GM19328 (cell line): Measurements from ENCODE around the gene GPN2.
"Not testable (repeated sequence)": the region's sequence is repeated elsewhere in the genome, so short reads cannot be mapped to it uniquely, and the experiment has no call there.

Experiments
- ATAC-seq: cut with Tn5 transposase; IDR thresholded peaks from one replicate; pipeline ENCODE4 v1.9.1; 2021; ENCODE audit warnings: mild to moderate bottlenecking, moderate library complexity; ENCODE audit not compliant: unreplicated experiment

The GPN2 gene

GRCh38 chr1:26858160-26858559, 31.9 kb downstream of the GPN2 start:
- no peak for ATAC-seq

- no peak for ATAC-seq
These were observed 32.5 kb downstream of the GPN2 start for GRCh38 chr1:26857473-26858060.

DNA sequence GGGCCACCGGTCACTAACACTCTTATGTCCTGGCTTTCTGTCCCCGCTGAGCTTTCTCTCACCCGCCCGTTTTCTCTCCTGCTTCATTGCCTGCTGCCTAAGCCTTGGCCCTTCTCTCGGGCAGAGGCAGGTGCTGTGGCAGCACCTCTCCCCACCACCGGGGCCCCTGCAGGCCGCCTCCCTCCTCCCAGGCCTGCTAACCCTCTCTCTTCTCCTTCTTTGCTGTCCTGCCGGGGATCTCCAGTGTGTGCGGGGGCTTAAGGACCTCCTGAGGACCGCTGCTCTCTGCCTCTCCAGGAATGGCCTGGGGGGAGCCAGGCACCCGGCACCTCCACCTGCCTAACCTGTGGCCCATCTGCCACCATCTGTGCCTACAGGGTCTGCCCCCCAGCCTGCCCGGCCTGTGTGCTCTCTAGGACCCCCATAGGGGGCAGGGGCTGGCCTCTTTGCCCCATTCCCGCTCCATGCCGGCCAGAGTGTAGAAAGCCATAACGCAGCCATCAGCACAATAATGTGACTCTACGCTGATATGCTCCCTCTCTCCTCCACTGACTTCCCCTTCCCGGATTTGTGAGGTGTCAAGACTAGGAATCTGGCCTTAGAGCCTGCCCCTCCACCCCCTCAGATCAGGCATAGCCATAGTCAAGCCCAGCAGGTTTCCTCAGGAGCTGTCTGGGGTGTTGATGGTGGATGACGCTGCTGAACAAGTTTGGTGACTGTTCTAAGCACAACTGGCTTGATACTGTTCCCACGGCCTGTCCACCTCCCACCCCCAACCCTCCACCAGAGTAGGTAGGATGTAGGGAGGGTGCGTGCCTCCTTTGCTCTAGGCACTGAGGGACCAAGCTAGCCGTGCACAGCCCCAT, 33.2 kb downstream of the GPN2 start:
- no peak for ATAC-seq

DNA sequence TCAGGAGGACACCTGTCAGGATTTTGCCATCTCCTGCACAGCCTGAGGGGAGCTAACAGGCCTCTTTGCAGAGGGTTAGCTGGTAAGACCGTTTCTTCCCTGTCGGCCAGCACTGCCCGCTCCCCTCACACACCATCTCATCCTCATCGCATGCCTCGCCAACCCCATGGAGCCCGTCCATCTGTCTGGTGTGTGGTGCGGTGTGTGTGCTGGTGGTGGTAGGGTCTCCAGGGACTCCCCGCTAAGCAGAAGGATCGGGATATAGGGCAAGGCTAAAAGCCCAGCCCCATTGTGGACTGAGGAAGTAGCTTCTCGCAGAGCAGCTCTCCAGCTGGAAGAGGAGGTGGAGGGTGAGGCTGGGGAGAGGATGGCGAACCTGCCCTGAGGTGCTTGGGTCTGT, 33.9 kb downstream of the GPN2 start:
- ATAC-seq, result no peak

DNA sequence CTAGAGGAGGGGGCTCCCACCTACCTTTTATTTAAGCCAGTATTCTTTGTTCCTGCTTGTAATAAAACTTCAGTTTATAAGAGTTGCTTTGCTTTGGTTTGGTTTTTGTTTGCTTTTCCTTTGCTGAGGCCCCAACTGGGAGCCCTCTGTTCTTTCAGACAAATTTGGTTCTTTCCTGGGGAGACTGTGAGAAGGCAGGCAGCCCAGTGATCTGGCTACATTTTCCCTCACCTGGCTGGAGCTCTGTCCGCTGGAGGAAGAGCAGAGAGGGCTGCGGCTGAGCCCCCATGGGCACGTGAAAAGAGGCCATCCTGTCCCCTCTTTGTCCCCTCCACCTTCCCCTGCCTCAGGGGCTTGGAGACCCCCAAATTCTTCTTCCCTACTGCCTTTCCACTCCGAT, 34.4 kb downstream of the GPN2 start:
- no peak for ATAC-seq

DNA sequence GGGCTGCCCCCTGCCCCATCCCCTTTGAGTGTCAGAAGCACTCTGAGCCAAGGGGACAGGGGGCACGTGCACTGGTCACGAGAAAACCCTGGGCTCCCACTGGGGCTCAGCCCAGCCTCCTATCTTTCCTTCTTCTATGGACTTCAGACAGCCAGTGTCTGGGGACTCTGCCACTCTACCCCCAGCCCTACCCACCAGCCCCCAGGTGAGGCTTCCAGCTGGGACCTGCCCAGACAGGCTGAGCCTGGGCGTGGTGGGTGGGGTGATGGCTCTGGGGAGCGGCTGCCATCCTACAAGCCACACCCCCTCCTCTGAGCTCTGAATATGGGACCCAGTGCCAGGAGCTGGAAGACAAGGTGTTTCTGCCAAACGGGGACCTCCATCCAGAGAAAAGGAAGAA, 35.2 kb downstream of the GPN2 start:
- ATAC-seq, result no peak

- ATAC-seq, result no peak
These were observed 36.5 kb downstream of the GPN2 start for GRCh38 chr1:26853600-26853999.

DNA sequence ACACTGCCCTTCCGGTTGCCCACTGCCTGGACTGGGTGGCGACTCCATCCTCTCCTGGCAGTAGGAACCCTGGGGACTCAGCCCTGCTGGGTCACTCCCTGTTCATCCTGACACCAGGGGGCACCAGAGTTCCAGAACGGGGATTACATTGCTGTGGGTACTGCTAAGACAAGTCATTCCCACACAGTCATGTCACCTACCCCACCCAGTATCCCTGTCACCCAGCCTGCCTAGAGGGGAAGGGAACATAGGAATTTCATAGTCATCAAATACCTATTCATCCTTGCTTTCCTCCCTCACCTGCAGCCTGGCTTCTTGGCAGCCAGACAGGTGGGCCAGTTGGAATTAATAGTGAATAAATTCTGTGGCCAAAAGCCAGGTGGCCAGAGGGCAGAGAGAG, 36.9 kb downstream of the GPN2 start:
- no peak for ATAC-seq

DNA sequence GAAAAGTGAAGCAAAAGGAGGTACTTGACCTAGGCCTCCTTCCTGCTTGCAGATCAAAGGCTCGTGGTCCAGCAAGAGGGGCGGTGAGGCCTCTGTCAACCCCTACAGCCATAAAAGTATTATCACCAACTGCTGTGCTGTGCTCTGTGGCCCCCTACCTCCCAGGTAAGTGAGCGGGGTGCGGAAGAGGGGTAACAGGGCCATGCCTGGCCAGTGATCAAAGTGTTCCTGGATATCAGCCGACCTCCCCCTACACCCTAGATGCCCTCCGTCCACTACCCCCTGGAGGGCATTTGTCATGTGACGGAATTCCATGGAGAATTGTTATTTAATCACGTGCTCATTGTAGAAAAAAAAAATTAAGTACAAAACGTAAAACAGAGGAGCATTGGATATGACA, 37.4 kb downstream of the GPN2 start:
- no peak for ATAC-seq

DNA sequence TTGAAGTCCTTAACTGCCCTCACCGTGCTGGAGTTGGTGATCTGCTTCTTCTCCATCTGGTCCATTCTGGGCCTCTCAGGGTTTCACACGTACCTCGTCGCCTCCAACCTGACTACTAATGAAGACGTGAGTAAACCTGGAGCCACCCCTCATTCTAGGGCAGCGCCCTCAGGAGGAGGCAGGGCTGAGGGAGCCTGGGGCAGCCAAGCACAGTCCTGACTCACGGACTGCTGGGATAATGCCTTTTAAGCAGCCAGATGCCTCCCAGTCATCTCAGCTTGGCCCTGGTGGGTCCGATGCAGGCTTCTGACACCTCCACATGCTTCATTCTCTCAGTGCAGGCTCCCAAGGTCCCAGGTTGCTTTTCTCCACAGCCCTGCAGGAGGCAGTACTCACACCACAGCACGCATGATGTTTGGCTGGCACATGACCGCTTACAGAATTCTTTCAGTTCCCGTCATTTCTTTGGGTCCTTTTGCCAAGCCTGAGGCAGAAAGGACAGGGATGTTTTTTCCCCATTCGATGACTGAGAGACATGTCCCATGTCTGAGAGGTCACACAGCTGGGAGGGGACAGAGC, 38.9 kb downstream of the GPN2 start:
- ATAC-seq, result no peak

DNA sequence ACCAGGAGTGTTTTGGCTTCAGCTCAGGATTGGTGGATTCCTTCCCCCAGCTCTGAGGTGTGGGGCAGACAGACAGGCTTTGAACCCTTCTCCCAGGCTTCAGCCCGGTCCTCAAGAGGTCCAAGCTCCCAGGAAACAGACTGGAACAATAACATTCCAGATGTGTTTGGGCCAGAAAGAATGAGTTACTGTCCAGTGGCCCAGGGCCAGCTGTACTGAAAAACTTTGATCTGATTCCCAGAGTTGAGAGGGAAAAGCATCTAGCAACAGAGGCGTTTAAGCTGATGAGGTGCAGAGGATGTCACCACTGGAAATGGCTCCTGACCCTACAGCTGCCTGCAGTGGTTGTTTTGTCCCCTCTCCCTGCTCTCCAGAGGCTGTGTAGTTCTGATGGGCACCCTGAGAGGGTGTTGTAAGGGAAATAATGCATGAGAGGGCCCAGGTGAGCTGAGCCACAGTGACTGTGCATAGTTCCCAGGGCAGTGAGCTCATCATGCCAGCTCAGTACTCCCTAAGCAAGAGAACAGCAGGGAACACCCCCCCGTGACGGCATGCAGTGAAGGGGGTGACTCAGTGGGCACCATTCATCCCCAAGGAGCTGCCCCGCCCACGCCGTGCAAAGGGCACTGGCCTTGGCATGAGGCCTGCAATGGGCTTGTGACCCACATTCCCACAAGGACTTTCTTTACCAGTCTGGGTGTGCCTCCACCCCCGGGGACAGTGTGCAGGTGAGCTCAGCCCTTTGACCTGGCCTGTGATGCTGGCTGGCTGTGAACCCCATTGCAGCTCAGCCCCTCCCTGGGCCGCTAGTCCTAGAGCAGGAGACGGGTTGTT, 40.9 kb downstream of the GPN2 start:
- no peak for ATAC-seq

- ATAC-seq, result no peak
These were observed 41.6 kb downstream of the GPN2 start for GRCh38 chr1:26848499-26848898.

- ATAC-seq, result not testable (repeated sequence)
These were observed 42.3 kb downstream of the GPN2 start for GRCh38 chr1:26847826-26848225.

DNA sequence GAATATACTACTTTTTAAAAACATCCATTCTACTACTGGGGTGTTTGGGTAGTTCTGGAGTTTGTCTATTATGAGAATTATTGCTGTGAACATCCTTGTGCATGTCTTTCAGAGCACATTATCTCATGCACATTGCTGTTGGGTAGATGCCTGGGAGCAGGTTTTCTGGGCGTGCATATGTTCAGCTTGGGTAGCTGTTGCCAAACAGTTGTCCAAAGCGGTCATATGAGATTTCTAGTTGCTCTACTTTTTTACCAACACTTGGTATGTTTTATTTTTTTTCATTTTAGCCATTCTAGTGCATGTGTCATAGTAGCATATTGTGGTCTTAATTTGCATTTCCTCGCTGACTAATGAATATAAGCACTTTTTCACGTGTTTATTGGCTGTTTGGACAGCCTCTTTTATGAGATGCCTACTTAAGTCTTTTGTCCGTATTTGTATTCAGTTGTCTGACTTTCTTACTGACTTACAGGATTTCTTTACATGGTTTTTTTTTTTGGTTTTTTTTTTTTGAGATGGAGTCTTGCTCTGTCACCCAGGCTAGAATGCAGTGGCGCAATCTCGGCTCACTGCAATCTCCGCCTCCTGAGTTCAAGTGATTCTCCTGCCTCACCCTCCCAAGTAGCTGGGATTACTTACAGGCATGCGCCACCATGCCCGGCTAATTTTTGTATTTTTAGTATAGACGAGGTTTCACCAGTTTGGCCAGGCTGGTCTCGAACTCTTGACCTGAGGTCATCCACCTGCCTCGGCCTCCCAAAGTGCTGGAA, 45.5 kb downstream of the GPN2 start:
- ATAC-seq, result no peak

DNA sequence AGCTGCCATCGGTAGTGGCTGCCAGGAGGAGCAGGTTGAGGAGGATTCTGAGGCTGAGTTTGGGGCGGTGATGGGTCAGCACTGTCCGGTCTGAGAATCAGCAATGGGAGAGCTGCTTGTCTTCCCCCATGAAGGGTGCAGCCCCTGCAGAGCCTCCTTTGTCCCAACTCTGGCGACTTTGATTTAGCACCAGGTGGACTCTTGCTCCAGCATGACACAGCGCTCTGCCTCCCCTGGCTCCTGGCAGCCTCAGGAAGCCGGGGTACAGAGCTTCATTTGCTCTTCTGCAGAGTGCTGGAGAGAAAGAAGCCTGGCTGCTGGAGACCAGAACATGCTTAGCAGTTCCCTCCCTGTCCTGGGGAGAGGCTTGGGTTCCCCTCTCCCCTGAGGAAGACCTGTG, 50.3 kb downstream of the GPN2 start:
- no peak for ATAC-seq

- ATAC-seq, result no peak
These were observed 50.8 kb downstream of the GPN2 start for GRCh38 chr1:26839339-26839722.

- peak; percentile 66 for ATAC-seq
These were observed 51.4 kb downstream of the GPN2 start for GRCh38 chr1:26838474-26839338.

- ATAC-seq, result not testable (repeated sequence)
These were observed 52.4 kb downstream of the GPN2 start for GRCh38 chr1:26837665-26838064.
